ENCODE data around the gene IL19.

DNA sequence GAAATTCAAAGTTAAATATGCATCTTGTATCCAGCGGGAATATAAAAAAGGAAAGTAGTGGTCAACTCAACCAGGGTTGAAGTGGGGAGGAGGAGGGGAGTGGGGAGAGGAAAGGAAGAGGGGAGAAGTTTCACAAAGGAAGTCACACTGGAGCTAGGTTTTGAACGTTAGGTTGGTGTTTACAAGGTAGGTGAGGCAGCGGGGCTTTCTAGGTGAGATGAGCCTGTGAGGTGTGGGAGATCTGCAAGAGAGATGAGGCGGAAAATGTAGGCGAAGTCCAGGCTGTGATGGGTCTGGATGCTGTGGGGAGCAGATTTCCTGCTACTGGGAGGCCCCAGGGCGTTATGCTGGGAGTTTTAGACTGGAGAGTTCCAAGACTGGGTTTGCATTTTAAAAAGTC, 58.7 kb downstream of the IL19 start:
- TF ChIP-seq, protein P1, sequence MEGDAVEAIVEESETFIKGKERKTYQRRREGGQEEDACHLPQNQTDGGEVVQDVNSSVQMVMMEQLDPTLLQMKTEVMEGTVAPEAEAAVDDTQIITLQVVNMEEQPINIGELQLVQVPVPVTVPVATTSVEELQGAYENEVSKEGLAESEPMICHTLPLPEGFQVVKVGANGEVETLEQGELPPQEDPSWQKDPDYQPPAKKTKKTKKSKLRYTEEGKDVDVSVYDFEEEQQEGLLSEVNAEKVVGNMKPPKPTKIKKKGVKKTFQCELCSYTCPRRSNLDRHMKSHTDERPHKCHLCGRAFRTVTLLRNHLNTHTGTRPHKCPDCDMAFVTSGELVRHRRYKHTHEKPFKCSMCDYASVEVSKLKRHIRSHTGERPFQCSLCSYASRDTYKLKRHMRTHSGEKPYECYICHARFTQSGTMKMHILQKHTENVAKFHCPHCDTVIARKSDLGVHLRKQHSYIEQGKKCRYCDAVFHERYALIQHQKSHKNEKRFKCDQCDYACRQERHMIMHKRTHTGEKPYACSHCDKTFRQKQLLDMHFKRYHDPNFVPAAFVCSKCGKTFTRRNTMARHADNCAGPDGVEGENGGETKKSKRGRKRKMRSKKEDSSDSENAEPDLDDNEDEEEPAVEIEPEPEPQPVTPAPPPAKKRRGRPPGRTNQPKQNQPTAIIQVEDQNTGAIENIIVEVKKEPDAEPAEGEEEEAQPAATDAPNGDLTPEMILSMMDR (IDR thresholded peaks at IDR 0.05) = no peak
- TF ChIP-seq POLR2A (IDR thresholded peaks at IDR 0.05) = no peak
